GM23248 (cell line): ENCODE data around the gene SLC25A34. TPM values are rescaled to one million over a fixed set of nuclear protein-coding genes. Genes with fewer than 3 reads are reported as not detected.
A peak's percentile ranks its signal among the peaks of the same experiment; 100 is the strongest.

ENCODE experiments used
- DNase-seq: peaks from one replicate; pipeline ENCODE4 v3.0.0-alpha.2; 2015
- H2AFZ ChIP-seq: fragments of 200-600 bp; sonication (generic); 2 replicates; pipeline ENCODE4 v1.6.1; 2016; ENCODE audit warnings: antibody characterized with exemption
- H3F3A ChIP-seq: fragments of 200-600 bp; sonication (generic); 2 replicates; pipeline ENCODE4 v1.6.1; 2016; ENCODE audit warnings: mild to moderate bottlenecking, antibody characterized with exemption, mixed run types; ENCODE audit not compliant: insufficient read depth
- H3K27ac ChIP-seq: fragments of 200-600 bp; sonication (generic); 2 replicates; pipeline ENCODE4 v1.5.1; 2016; ENCODE audit warnings: mild to moderate bottlenecking
- H3K27me3 ChIP-seq: fragments of 200-600 bp; sonication (generic); replicated peaks from 2 replicates; pipeline ENCODE4 v1.6.1; 2016; ENCODE audit warnings: mild to moderate bottlenecking; ENCODE audit not compliant: insufficient read depth
- H3K36me3 ChIP-seq: fragments of 200-600 bp; sonication (generic); 2 replicates; pipeline ENCODE4 v1.6.1; 2016; ENCODE audit warnings: low read depth, mild to moderate bottlenecking
- H3K4me1 ChIP-seq: fragments of 200-600 bp; sonication (generic); 2 replicates; pipeline ENCODE4 v1.6.1; 2016; ENCODE audit warnings: mild to moderate bottlenecking; ENCODE audit not compliant: insufficient read depth
- H3K4me2 ChIP-seq: fragments of 200-600 bp; sonication (generic); one replicate; pipeline ENCODE4 v1.6.1; 2016; ENCODE audit warnings: mild to moderate bottlenecking; ENCODE audit not compliant: unreplicated experiment
- H3K4me3 ChIP-seq: fragments of 200-600 bp; sonication (generic); 2 replicates; pipeline ENCODE4 v1.5.1; 2016; ENCODE audit warnings: mild to moderate bottlenecking
- H3K79me2 ChIP-seq: fragments of 200-600 bp; sonication (generic); 2 replicates; pipeline ENCODE4 v1.6.1; 2016; ENCODE audit warnings: mild to moderate bottlenecking; ENCODE audit not compliant: insufficient read depth
- H3K9ac ChIP-seq: fragments of 200-600 bp; sonication (generic); 2 replicates; pipeline ENCODE4 v1.6.1; 2016; ENCODE audit warnings: mild to moderate bottlenecking
- H3K9me2 ChIP-seq: fragments of 200-600 bp; sonication (generic); 2 replicates; pipeline ENCODE4 v1.6.1; 2016; ENCODE audit warnings: mixed run types, mild to moderate bottlenecking, moderate library complexity; ENCODE audit not compliant: insufficient read depth
- H3K9me3 ChIP-seq: fragments of 200-600 bp; sonication (generic); one replicate; pipeline ENCODE4 v1.6.1; 2017; ENCODE audit warnings: low read depth
- H4K20me1 ChIP-seq: fragments of 200-600 bp; sonication (generic); 2 replicates; pipeline ENCODE4 v1.6.0; 2016; ENCODE audit not compliant: insufficient read depth
- EZH2 ChIP-seq: fragments of 200-600 bp; sonication (generic); IDR thresholded peaks from 2 replicates; pipeline ENCODE4 v1.6.1; 2018; ENCODE audit warnings: antibody characterized with exemption, mild to moderate bottlenecking; ENCODE audit not compliant: insufficient read depth, poor library complexity, severe bottlenecking
- EZH2phosphoT487 ChIP-seq: fragments of 200-600 bp; sonication (generic); IDR thresholded peaks from 2 replicates; pipeline ENCODE4 v1.6.1; 2018; ENCODE audit warnings: antibody characterized with exemption, moderate library complexity, mild to moderate bottlenecking, low read depth; ENCODE audit not compliant: insufficient read depth
- WGBS, 2 experiments: methylation state at CpG; one replicate each; pipeline ENCODE4 v1.1.6; 2015 to 2017; ENCODE audit warnings: low lambda C conversion rate in 2 of 2, low coverage in 1 of 2; ENCODE audit errors: missing lambda C conversion rate in 2 of 2; 5-methylcytosine and 5-hydroxymethylcytosine counted together
- in situ Hi-C: fragments of 300-500 bp; cut with MboI; formaldehyde crosslinking; loops from 2 replicates; pipeline ENCODE4 v1.15.0; 2020
- polyA plus RNA-seq: library from polyadenylated mRNA; unstranded; fragments of >200 nt; fragmentation: Nextera tagmentation; extraction: Ambion mirVana; gene quantifications from 2 replicates; pipeline ENCODE4 v1.2.1, GENCODE V29; 2016
- total RNA-seq: library from RNA; depleted of rRNA; stranded (reverse); fragments of >200 nt; shearing (Covaris generic); gene quantifications from 2 replicates; pipeline ENCODE4 v1.2.3, GENCODE V29; 2014

The SLC25A34 gene
- total and polyA plus RNA-seq, 2 experiments from 2014 or later, result 0.20 to 0.54 TPM

GRCh38 chr1:15748690-15749398 lies 12.8 kb downstream of the SLC25A34 start:
- H2AFZ ChIP-seq, result no peak overlapping the region
- no peaks in the 10 kb centered on the region for H3K9me2 ChIP-seq
- in situ Hi-C loops, result no loop called here

GRCh38 chr1:15749399-15750291 lies 13.6 kb downstream of the SLC25A34 start:
- in situ Hi-C loops, result no loop called here
- peak overlapping the region; percentile 8 for H2AFZ ChIP-seq

More at GRCh38 chr1:15748690-15749398, 12.8 kb downstream of the SLC25A34 start:
- Histone ChIP-seq H3K36me3 (no peaks in the 10 kb centered on the region), H3K9me3 (no peaks in the 10 kb centered on the region), H3F3A (no peaks in the 10 kb centered on the region), H3K4me3 (no peak overlapping the region), H3K4me2 (no peak overlapping the region), H3K79me2 (no peaks in the 10 kb centered on the region), H4K20me1 (no peaks in the 10 kb centered on the region), H3K27me3 (no peaks in the 10 kb centered on the region), H3K9ac (no peak overlapping the region), H3K27ac (no peak overlapping the region), H3K4me1 (peaks cover 10% of the 10 kb centered on the region; the same call in 1 of the 2 replicates)
- WGBS, 2 experiments, result 91 to 94% methylated on average over 10 of the region's 10 CpGs
- TF ChIP-seq EZH2phosphoT487 (no peak), EZH2 (no peak)
- DNase-seq, result no peak

GRCh38 chr1:15750924-15751323 lies 14.9 kb downstream of the SLC25A34 start:
- H3K9ac ChIP-seq, result no peak overlapping the region
- H3K4me3 ChIP-seq, result no peak overlapping the region
- no peaks in the 10 kb centered on the region for H3F3A ChIP-seq
- no peaks in the 10 kb centered on the region for H3K36me3 ChIP-seq
- no peaks in the 10 kb centered on the region for H3K79me2 ChIP-seq
- H4K20me1 ChIP-seq, result no peaks in the 10 kb centered on the region
- no peak overlapping the region for H3K4me2 ChIP-seq
- no peaks in the 10 kb centered on the region for H3K9me3 ChIP-seq
- H3K27ac ChIP-seq, result no peak overlapping the region
- no peak for DNase-seq
- H2AFZ ChIP-seq, result no peak overlapping the region
- no peaks in the 10 kb centered on the region for H3K27me3 ChIP-seq
- H3K9me2 ChIP-seq, result no peaks in the 10 kb centered on the region
- 89 to 90% methylated on average over 11 to 12 of the region's 12 CpGs for WGBS, 2 experiments
- in situ Hi-C loops, result no loop called here
- H3K4me1 ChIP-seq, result peaks cover 10% of the 10 kb centered on the region; the same call in 1 of the 2 replicates
- TF ChIP-seq EZH2phosphoT487 (no peak), EZH2 (no peak)

More at GRCh38 chr1:15749399-15750291, 13.6 kb downstream of the SLC25A34 start:
- Histone ChIP-seq H3F3A (no peaks in the 10 kb centered on the region), H3K9ac (no peak overlapping the region), H3K36me3 (no peaks in the 10 kb centered on the region), H3K27ac (no peak overlapping the region), H3K79me2 (no peaks in the 10 kb centered on the region), H3K4me3 (no peak overlapping the region), H3K27me3 (no peaks in the 10 kb centered on the region), H3K4me2 (no peak overlapping the region), H3K9me3 (no peaks in the 10 kb centered on the region), H4K20me1 (no peaks in the 10 kb centered on the region), H3K4me1 (peaks cover 10% of the 10 kb centered on the region; the same call in 1 of the 2 replicates), H3K9me2 (no peaks in the 10 kb centered on the region)
- WGBS, 2 experiments, result 58 to 61% methylated on average over 15 to 19 of the region's 19 CpGs
- TF ChIP-seq EZH2 (no peak), EZH2phosphoT487 (no peak)
- DNase-seq, result no peak

GRCh38 chr1:15751717-15752116 lies 15.7 kb downstream of the SLC25A34 start:
- Histone ChIP-seq H3K4me3 (no peak overlapping the region), H3K4me2 (no peak overlapping the region), H3K79me2 (no peaks in the 10 kb centered on the region), H3F3A (no peaks in the 10 kb centered on the region), H2AFZ (no peak overlapping the region), H3K9me3 (no peaks in the 10 kb centered on the region), H4K20me1 (no peaks in the 10 kb centered on the region), H3K9me2 (no peaks in the 10 kb centered on the region), H3K9ac (no peak overlapping the region), H3K27ac (no peak overlapping the region), H3K27me3 (no peaks in the 10 kb centered on the region), H3K4me1 (peaks cover 10% of the 10 kb centered on the region; the same call in 1 of the 2 replicates), H3K36me3 (no peaks in the 10 kb centered on the region)
- in situ Hi-C loops, result no loop called here
- WGBS, 2 experiments, result 79 to 87% methylated on average over 10 of the region's 10 CpGs
- DNase-seq, result no peak
- TF ChIP-seq EZH2 (no peak), EZH2phosphoT487 (no peak)
